Testis (tissue), 3 donors: Measurements from ENCODE around the gene CRYBB1. TPM values are rescaled to one million over a fixed set of nuclear protein-coding genes. Genes with fewer than 3 reads are reported as not detected.

Experiments used
- DNase-seq: peaks from one replicate; pipeline ENCODE4 v3.0.0-alpha.2; 2019
- H3K27ac ChIP-seq, 2 donors: fragments of 200-600 bp; sonication (generic); one replicate each; pipeline ENCODE4 v1.5.1; 2019
- H3K27me3 ChIP-seq: fragments of 200-600 bp; sonication (generic); one replicate; pipeline ENCODE4 v1.5.1; 2019
- H3K36me3 ChIP-seq: fragments of 200-600 bp; sonication (generic); one replicate; pipeline ENCODE4 v1.5.1; 2017; ENCODE audit warnings: low read depth; ENCODE audit errors: missing control alignments
- H3K4me1 ChIP-seq: fragments of 200-600 bp; sonication (generic); one replicate; pipeline ENCODE4 v1.5.1; 2019
- H3K4me3 ChIP-seq, 2 donors: fragments of 200-600 bp; sonication (generic); one replicate each; pipeline ENCODE4 v1.5.1; 2017 to 2019
- H3K9me3 ChIP-seq: fragments of 200-600 bp; sonication (generic); one replicate; pipeline ENCODE4 v1.5.1; 2017
- CTCF ChIP-seq, 3 experiments: fragments of 450-650 bp in 2 of 3; fragments of 200-600 bp in 1 of 3; sonication (generic) in 1 of 3; IDR thresholded peaks; one replicate each; pipeline ENCODE4 v1.5.1; 2016 to 2019; ENCODE audit warnings: antibody characterized with exemption in 3 of 3, mild to moderate bottlenecking in 2 of 3, moderate library complexity in 1 of 3
- POLR2A ChIP-seq: fragments of 450-650 bp; IDR thresholded peaks from one replicate; pipeline ENCODE4 v1.6.1; 2017; ENCODE audit warnings: antibody characterized with exemption, mild to moderate bottlenecking, moderate library complexity
- WGBS, 2 donors: methylation state at CpG; one replicate each; pipeline ENCODE4 v1.1.5; 2018; 5-methylcytosine and 5-hydroxymethylcytosine counted together
- intact Hi-C: fragments of 100-400 bp; cut with DNase I; formaldehyde crosslinking; loops from one replicate; pipeline ENCODE4 v1.15.1; 2023; ENCODE audit warnings: low total_unique reads
- polyA plus RNA-seq: library from polyadenylated mRNA; stranded (reverse); fragments of 350-450 nt; fragmentation: Illumina TruSeq; extraction: RNeasy Lipid Tissue Mini Kit (QIAGEN cat#74804); gene quantifications from one replicate; pipeline ENCODE4 v1.2.3, GENCODE V29; 2014; ENCODE audit warnings: low read depth, low replicate concordance; ENCODE audit not compliant: insufficient read depth
- total RNA-seq, 2 donors: library from RNA; depleted of rRNA; stranded (reverse); fragments of >200 nt; gene quantifications; one replicate each; pipeline ENCODE4 v1.2.3, GENCODE V29; 2016

The CRYBB1 gene
- total and polyA plus RNA-seq, 3 donors from 2014 or later: 0.80 TPM; not detected in 2

- Histone ChIP-seq H3K27ac (no peak within 1 kb of the TSS), H3K36me3 (no peaks in the 10 kb centered on the region), H3K27me3 (no peaks in the 10 kb centered on the region), H3K9me3 (no peaks in the 10 kb centered on the region), H3K4me1 (peaks cover 6% of the 10 kb centered on the region), H3K4me3 (peak within 1 kb of the TSS; percentile 19 to 40)
- TF ChIP-seq POLR2A (no peak), CTCF (IDR thresholded peaks at IDR 0.05) (no peak)
- 3 to 5% methylated on average over 32 to 62 of the region's 62 CpGs for WGBS, 2 donors
- intact Hi-C loops: no loop called here
- DNase-seq: no peak
Observed at GRCh38 chr22:26656891-26657851, 39.3 kb upstream of the CRYBB1 start, which contains the start of gene MIAT. Gene MIAT, plus strand, starts transcription at chr22:26657588.

DNA sequence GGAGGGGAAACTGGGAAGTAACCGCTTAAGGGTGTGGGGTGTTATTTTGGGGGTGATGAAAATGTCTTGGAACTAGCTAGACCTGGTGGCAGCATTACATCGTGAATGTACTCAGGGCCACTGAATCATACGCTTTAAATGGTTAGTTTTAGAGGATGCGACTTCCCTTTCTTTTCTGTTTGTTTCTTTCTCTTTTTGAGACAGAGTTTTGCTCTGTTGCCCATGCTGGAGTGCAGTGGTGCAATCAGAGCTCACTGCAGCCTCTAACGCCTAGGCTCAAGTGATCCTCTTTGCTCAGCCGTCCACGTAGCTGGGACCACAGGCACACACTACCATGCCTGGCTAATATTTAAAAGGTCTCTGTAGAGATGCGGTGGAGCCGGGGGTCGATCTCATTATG, 34.0 kb upstream of the CRYBB1 start:
- no peaks in the 10 kb centered on the region for H3K4me1 ChIP-seq
- WGBS, 2 donors: 82 to 93% methylated on average over 10 of the region's 10 CpGs
- intact Hi-C loops: no loop called here
- H3K27ac ChIP-seq: no peak overlapping the region
- H3K9me3 ChIP-seq: no peaks in the 10 kb centered on the region
- H3K27me3 ChIP-seq: no peaks in the 10 kb centered on the region
- TF ChIP-seq CTCF (IDR thresholded peaks at IDR 0.05): no peak
- no peak for TF ChIP-seq POLR2A
- H3K36me3 ChIP-seq: no peaks in the 10 kb centered on the region
- DNase-seq: no peak
- H3K4me3 ChIP-seq: no peak overlapping the region

DNA sequence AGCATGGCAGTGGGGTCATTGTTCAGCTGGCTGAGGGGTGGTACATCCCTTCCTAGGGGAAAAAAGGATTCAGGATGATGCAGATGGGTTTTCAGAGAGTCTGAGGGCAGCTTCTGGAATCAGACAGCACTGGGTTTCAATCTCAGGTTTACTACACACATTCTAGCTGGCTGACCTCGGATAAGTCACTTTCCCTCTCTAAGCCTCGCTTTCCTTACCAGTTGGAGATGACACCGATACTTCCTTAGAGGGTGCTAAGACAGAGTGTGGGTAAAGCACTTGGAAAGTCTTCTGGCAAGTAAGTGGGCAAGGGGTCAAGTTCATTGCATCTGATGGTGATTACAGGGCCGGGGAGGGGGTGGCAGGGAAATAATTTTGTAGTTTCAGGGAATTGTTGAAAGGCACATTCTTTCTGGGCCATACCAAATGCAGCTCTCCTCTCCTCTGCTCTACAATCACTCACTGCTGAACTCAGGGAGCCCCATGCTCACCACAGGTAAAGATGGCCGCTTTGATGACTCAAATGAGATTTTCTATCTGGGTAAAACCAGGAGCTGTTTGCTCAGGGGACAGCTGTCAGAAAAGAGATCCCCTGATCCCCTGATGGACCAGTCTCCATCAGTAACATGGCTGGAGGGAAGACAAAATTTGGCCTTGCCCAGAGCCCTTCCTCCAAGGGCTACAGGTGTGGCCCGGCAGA, 33.0 kb upstream of the CRYBB1 start:
- Histone ChIP-seq H3K27ac (no peak overlapping the region), H3K9me3 (no peaks in the 10 kb centered on the region), H3K36me3 (no peaks in the 10 kb centered on the region), H3K4me3 (no peak overlapping the region), H3K4me1 (no peaks in the 10 kb centered on the region), H3K27me3 (no peaks in the 10 kb centered on the region)
- WGBS, 2 donors: 84 to 88% methylated on average over 6 of the region's 6 CpGs
- no peak for DNase-seq
- intact Hi-C loops: no loop called here
- TF ChIP-seq POLR2A: no peak
- no peak for TF ChIP-seq CTCF (IDR thresholded peaks at IDR 0.05)

DNA sequence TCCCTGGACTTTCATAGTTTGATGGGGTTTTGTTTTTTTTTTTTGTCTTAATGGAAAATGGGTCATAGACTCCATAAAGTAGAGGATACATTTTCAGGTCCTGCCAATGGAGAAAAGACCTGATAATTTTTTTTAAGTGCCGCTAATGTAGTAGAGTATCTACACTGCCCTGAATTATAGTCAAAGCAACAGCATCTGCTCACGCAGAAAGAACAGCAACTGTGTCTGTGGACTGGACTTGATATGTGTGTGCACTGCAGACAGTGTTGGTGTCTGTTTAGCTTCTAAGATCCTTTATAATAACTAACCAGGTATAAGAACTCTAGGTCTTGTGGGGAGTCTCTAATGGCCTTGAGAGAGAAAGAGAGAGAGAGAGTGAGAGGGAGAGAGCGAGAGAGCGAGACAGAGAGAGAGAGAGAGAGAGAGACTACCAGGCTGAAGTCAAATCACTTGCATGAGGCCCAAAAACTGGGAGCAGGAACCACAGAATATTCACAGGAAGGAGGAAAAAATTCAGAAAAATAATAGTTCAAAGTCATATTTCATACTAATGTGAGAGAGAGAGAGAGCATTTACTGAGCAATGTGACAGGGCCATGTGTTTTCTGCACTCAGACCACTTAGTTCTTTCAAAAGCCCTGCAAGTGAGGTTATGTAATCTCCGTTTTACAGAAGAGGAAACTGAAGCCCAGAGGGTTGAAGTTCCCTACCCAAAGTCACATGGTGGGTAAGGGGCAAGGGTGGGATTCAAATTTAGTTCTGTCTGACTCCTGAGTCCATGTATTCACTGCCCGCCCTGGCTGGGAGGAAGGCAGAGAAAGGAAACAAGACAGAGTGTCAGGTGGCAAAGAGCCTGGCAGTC, 30.9 kb upstream of the CRYBB1 start:
- Histone ChIP-seq H3K27ac (no peak overlapping the region), H3K9me3 (no peaks in the 10 kb centered on the region), H3K36me3 (no peaks in the 10 kb centered on the region), H3K27me3 (no peaks in the 10 kb centered on the region), H3K4me1 (no peaks in the 10 kb centered on the region), H3K4me3 (no peak overlapping the region)
- DNase-seq: no peak
- intact Hi-C loops: no loop called here
- 70 to 72% methylated on average over 6 of the region's 6 CpGs for WGBS, 2 donors
- no peak for TF ChIP-seq POLR2A
